Stimulated activated CD8-positive, alpha-beta memory T cell treated with anti-CD3 and anti-CD28 coated beads, Interleukin-7, amount 100 ng/mL, for 48 hours (primary cell): ENCODE results near the gene WDR55.
"Not testable (repeated sequence)": the region's sequence is repeated elsewhere in the genome, so short reads cannot be mapped to it uniquely, and the experiment has no call there.

Source experiments
- DNase-seq, 2 donors: peaks; one replicate each; pipeline ENCODE4 v3.0.0-alpha.2; 2020; ENCODE audit warnings: low read depth in 1 of 2; ENCODE audit errors: extremely low read depth in 1 of 2

The WDR55 gene

DNA sequence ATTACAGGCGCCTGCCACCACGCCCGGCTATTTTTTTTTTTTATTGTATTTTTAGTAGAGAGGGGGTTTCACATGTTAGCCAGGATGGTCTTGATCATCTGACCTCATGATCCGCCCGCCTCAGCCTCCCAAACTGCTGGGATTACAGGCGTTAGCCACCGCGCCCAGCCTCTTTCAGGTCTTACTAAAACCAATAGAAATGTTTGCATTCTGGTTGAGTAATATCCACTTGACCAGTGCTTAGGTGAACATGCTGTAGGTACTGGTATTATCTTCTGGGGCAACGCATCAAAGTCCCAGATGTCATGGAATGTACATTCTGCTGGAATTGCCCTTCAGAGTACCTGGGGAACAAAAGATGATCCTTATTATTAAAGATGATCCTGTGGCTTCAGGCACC lies 44.1 kb downstream of the WDR55 start:
- DNase-seq: not testable (repeated sequence)

DNA sequence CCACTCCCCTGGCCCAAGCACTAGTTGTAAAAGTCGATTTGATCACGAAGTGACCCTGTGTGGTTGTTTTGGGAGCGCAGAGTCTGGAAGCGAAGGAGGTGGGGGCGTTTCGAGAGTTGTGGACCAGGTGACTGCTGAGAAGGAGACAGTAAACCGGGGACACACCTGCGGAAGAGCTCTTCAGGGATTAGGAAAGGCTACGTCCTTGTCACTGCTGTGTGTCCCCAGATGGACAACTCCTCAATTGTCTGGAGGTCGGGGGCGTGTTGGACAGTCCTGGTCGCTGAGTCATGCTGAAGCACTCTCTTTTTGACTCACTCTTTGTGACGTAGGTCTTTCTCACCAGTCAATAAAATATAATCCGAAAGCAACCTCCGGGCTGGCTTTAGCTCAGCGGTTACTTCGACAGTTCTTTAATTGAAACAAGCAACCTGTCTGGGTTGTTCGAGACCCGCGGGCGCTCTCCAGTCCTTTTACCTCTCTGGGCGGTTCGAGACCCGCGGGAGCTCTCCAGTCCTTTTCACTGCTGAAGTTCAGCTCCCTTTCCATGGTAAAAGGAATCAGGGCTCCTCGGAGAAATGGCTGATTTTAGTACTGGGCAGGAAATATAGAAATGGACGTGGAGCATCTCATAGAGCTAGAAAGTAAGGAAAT lies 46.3 kb downstream of the WDR55 start:
- peak; percentile 72 to 83 for DNase-seq

DNA sequence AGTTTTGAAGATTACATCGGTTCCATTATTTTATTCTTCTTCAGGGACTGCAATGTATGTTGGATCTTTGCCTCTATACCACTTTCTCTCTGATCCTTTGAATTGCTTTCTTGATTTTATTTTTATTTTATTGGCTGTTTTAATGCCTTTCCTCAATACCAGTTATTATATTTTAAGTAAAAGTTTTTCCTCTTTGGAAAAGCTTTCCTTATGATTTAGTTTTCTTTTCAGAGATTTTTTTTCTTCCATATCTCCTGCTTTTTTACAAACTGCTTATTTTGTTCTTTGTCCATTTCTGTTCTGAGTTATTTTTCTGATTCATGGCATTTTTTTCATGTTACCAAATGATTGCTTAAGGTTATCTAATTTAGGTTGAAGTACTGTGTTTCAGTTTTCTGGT lies 47.1 kb downstream of the WDR55 start:
- no peak for DNase-seq

DNA sequence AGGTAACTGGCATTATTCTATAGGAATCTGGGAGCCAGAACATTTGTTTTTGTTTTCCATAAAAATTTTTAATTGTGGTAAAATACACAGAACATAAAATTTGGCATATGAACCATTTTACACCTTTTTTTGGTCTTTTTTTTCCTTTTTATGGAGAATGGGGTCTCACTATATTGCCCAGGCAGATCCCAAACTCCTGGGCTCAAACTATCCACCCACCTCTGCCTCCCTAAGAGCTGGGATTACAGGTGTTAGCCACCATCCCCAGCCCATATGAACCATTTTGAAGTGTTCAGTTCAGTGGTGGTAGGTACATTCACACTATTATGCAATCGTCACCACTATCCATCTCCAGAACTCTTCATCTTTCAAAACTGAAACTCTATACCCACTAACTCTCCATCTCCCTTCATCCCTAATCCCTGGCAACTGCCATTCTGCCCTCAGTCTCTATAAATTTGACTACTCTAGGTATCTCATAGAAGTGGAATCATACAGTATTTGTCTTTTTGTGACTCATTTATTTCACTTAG lies 48.9 kb downstream of the WDR55 start:
- no peak for DNase-seq

DNA sequence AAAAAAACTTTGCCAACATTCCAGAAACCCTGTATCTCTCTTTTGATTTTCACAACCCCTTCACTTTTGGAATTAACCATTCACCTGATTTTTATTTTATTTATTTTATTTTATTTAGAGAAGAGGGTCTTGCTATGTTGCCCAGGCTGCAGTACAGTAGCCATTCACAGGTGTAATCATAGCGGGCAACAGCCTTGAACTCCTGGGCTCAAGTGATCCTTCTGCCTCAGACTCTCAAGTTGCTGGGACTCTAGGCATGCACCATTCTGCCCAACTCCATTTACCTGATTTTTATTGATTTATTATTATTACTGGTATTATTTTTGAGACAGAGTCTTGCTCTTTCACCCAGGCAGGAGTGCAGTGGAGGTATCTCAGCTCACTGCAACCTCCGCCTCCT lies 51.5 kb downstream of the WDR55 start:
- DNase-seq: not testable (repeated sequence)

DNA sequence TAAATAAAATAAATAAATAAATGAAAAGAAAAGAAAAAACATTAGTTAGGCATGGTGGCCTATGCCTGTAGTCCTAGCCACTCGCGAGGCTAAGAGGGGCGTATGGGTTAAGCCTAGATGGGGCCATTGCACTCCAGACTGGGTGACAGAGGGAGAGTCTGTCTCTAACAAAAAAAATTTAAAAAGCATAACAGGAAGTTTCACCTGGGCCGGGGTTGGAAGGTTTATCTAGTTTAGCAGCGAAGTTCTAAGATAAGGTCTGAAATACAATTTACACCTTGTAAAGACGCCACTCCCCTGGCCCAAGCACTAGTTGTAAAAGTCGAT lies 53.5 kb downstream of the WDR55 start:
- DNase-seq: no peak

DNA sequence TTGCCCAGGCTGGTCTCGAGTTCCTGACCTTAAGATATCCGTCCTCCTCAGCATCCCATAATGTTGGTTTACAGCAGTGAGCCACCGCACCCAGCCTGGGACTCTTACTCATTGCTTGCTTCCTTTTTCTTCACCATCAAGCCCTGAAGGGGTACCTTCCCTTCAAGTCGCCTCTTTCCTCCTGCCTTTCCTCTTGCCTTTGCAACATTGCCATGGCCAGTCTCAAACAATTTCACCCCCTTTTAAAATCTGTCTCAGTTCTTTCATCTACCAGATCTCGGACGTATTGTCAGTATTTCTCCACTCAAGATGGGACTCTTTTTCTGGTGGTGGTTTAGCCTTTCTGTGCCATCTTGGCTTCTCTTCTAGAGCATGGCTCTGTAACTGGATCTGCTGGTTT lies 56.0 kb downstream of the WDR55 start:
- not testable (repeated sequence) for DNase-seq

DNA sequence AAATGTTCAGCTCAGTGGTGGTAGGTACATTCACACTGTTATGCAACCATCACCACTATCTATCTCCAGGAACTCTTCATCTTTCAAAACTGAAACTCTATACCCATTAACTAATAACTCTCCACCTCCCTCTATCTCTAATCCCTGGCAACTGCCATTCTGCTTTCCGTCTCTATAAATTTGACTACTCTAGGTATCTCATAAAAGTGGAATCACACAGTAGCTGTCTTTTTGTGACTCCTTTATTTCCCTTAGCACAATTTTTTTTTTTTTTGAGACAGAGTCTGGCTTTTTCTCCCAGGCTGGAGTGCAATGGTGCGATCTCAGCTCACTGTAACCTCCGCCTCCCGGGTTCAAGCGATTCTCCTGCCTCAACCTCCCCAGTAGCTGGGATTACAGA lies 56.7 kb downstream of the WDR55 start:
- DNase-seq: not testable (repeated sequence)
